ENCODE measurements around the gene PACSIN3.

The PACSIN3 gene

DNA sequence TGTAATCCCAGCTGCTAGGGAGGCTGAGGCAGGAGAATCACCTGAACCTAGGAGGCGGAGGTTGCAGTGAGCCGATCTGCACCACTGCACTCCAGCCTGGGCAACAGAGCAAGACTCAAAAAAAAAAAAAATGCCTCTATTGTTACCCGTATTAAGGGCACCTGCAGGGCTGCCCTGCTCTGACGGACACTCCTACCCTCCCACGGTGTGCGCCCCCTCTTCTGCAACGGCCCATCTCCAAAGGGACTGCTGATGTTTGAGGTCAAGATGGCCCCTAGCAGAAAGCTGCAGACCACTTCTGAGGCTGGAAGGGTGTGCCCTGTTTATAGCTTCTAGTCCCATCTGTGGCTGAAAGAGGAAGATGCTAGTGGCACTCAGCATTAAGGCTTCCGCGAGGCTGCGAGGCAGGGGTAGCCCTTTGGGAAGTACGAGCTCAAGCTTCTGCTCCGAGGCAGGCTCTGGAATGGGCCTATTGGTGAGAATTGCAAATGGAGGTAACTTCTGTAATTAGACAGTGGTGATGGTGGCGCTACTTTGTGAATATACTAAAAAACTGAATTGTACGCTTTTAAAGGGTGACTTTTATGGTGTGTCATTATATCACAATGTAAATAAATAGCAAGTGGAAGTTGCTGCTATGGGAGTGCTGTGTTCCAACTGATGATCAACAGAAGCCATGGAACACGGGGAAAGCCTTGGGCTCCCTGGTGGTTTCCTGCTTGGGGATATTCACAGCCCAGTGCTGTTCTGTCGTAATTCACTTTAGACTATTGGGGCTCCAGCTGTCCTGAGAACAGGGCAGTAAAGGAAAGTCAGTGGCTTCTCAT lies 33.9 kb downstream of the PACSIN3 start:
- no peak for DNase-seq (ENCODE audit: low read depth)

GRCh38 chr11:47149782-47150181 lies 36.5 kb downstream of the PACSIN3 start:
- no peak for DNase-seq (ENCODE audit: low read depth)

DNA sequence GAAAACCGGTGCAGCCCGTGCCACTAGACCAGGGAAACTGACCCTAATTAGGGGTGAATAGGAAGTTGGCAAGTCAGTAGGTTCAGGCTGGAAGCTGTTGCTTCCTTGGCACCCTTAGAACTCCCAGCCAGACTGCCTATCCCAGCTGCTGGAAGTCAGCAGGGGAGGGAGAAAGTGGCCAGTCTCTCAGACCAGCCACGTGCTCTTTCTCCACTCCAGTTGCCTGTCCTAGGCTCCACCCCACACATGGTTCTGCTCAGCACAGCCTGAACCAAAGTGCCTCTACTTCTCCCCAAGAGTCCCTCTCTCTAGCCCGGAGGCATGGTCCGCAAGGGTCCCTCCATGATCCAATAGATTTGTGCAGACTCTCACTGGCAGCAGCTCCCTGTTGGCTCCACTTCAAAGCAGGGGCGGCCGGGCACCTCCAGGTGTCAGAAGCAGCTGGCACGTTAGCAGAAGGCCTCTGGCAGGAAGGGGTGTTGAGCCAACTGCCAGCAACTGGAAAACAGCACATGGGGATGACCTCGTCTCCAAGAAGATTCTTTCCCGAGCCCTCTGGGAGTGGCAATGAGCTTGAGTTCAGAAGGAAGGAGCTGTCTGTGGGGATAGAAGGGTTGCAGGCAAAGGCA lies 37.2 kb downstream of the PACSIN3 start:
- no peak for DNase-seq (ENCODE audit: low read depth)

DNA sequence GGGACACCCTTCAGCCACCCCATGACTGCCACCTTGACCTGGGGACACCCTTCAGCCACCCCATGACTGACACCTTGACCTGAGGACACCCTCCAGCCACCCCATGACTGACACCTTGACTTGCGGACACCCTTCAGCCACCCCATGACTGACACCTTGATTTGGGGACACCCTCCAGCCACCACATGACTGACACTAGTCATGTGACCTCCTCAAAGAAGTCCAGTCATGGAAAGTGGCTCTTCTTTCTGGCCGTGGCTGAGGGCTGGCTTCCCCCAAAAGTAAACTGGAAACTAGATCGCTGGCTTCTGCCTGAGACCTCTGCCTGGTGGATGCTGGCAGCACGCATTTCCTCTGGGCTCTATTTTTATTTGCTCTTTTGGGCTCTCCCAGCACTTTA lies 38.0 kb downstream of the PACSIN3 start:
- DNase-seq (ENCODE audit: low read depth) = no peak

DNA sequence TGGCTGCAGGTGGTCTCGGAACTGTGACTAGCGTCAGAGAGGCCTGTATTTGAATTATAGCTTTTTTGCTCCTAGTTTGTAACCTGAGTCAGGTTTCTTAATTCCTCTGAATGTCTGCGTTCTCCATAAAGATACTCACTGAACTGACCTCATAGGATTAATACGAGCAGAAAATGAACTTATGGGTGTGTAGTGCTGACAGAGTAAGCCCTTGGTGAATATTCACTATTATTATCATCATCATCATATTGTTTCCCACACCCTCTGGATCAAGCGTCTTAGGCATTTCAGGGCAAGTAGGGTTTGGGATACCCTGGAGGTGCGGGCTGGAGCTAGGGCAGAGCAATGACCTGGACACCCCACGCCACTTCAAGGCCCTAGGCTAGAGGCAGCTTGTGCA lies 38.6 kb downstream of the PACSIN3 start:
- no peak for DNase-seq (ENCODE audit: low read depth)

DNA sequence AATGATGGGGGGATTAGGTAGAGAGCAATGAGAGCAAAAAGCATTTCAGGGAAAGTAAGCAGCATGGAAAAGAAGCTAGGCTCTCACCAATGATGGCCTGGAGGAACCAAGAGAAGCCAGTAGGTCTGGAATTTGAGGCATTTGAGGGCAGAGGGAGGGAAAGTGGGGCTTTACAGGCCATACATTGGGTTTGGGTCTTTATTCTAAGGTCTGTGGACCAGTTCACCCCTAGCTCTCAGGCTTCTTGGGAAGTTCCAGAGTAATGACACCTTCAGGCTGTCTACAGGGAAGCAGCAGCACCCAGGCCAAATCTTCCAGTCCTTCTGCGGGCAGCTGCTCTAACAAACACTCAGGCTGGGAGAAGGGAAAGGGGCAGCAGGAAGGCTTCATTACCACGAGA lies 39.0 kb downstream of the PACSIN3 start:
- no peak for DNase-seq (ENCODE audit: low read depth)

DNA sequence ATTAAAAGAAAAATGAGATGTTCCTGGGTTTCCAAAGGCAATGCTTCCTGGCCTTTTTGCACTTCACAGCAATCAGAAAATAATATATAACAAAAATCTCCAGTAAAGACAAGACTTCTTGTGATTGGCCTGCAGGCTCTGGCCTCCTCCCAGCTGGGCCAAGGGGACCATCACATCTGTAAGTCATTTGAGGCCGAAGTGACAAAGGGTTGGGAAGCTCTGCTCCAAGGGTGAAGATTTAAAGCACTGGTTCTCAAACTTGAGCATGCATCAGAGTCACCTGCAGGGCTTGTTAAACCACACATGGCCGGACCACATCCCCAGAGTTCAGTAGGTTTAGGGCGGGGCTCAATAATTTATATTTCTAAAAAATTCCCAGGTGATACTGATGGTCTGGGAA lies 41.7 kb downstream of the PACSIN3 start:
- no peak for DNase-seq (ENCODE audit: low read depth)

DNA sequence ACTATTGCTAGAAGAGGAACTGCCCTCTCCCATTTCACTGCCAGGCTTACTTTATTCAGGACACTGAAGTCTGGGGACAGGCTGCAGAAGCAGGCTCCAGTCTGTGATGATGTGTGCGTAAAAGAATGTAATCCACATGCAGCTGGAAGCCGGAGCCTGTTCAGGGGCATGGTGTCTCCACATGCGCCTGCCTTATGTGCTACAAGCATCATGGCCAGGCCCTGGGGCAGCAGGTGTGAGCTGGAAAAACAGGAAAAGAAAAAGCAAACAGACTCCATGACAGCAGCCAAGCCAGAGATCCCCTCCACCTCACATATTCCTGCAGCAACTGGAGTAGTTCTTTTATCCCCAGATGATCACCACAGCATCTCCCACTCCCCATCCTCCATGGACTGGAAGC lies 42.9 kb downstream of the PACSIN3 start:
- no peak for DNase-seq (ENCODE audit: low read depth)

DNA sequence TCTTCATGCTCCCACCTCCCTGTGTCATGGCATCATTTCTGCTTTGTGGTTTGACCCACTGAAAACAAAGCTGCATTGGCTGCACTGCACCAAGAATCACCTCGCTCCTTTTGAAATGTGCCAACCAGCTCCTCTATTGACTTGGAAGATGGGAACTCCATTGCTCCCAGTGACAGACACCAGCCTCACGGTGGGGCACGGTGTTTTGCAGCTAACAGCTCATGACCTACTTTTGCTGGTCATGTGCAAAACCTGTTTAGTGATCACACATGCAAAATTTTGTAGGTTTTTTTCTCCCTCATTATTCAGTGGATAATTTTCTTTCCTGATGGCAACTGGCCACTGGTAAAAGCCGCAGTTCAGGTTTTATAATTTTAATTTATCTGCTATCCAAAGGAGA lies 46.4 kb downstream of the PACSIN3 start:
- DNase-seq (ENCODE audit: low read depth) = no peak

DNA sequence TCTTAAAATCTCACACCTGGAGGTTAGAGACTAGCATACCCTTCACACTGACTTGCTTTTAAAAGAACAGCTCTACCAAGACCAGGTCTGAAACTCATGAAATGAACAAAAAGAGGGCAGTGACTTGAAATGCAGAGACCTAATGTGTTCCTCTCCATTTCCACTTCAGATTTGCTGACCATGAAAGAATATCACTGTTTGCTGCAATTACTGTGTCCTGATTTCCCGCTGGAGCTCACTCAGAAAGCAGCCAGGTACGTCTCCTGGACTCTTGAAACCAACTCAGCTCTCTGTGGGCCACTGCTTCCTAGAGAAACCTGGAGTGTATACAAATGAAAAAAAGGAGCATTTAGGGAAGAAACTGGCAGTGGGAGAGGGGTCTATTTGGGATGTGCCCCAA lies 48.8 kb downstream of the PACSIN3 start:
- DNase-seq (ENCODE audit: low read depth) = no peak

- DNase-seq (ENCODE audit: low read depth) = no peak
Measured at GRCh38 chr11:47136921-47137320, 49.3 kb downstream of the PACSIN3 start.

DNA sequence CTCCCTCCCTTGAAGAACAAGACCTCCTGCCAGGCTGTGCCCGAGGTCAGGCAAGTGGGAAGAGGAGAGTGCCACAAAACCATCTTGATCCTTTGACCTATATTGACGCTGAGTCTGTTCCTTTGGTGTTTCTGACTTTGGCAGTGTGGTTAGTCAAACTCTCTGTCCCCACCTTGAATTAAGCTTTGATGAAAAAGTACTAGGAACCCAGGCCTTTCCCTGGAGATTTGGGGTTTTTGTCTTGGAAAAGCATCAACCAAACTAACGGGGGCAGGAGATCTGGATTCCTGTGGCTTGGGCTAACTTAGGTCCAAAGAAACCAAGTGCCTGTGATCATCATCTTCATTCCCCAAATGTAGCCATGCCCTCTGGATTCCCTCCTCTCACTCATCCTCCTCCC lies 49.9 kb downstream of the PACSIN3 start:
- DNase-seq (ENCODE audit: low read depth) = no peak

DNA sequence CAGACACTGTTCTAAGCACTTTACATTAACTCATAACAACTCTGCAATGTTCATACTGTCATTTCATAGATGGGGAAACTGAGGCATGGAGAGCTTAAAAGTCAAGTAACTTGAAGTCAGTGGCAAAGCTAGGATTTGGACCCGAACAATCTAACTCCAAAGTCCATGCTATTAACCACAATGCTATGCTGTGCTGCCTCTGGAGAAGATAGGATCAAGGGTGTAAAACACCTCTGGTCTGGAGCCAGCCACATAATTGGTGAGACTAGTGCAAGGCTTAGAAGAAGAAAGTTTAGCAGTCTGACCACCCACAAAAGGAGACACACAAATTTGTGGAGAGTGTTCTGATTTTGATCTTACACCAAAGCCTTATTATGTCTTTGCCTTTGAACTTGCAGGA lies 53.3 kb downstream of the PACSIN3 start:
- DNase-seq (ENCODE audit: low read depth) = no peak

DNA sequence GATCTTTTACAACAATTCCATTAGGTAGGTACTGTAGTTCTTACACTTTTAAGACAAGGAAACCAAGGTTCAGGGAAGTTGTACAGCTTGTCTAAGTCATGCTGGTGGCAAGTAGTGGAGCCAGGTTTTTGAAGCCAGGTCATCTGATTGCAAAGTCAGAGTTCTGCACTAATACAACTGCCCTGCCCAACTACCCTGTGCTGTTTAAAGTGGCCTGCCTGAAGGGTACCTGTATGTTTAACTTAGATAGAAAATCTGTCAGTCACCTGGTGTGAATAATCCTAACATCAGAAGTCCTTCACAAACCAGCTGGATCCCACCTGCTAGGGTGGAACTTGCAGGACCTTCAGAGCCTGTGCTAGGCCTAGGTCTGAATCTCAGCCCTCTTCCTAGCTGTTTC lies 53.7 kb downstream of the PACSIN3 start:
- DNase-seq (ENCODE audit: low read depth) = no peak

DNA sequence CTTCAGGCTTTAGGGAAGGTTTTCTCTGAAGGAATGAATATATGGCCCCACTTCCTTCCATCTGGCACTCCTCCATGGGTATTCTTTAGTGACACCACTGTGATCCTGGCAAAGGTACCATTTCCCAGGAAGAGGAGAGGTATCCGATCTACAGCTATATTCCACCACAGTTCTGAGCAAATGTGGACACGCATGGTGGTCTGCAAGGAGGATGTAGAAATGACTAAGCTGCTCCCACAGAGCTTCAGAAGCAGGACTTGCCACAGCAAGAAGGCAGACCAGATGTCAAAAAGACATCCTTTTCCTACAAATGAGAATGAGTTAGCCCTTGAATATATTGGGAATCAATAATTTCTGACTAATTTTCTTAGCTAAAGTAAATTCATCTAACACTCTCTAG lies 55.1 kb downstream of the PACSIN3 start:
- DNase-seq (ENCODE audit: low read depth) = no peak

DNA sequence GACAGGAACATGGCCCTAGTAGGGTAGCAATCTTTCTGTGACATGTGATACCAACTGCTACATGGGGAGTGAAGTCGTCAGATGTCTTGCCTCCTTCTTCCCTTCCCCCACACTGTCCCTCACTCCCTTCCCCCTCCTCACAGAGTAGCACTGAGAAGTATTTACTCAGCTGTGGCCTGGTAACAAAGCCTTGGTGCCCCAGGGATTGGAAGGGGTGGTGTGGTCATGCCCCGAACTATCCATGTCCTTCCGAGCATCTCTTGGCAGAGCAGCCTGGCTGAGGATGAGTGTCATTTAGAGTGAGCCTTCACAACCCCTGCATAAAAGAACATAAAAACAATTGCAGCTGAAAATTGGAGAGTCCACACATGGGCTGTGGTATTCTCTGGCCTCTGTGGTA lies 55.7 kb downstream of the PACSIN3 start:
- no peak for DNase-seq (ENCODE audit: low read depth)
